Activated naive CD4-positive, alpha-beta T cell treated with anti-CD3 and anti-CD28 coated beads, Interleukin-2, amount 50 U/mL, for 24 hours (primary cell): Measurements from ENCODE around the gene ANP32E.
A peak's percentile ranks its signal among the peaks of the same experiment; 100 is the strongest.
"Not testable (repeated sequence)": the region's sequence is repeated elsewhere in the genome, so short reads cannot be mapped to it uniquely, and the experiment has no call there.

Experiments used
- H3K27ac Mint-ChIP-seq: one replicate; pipeline ENCODE4 v1.8.0; 2021; ENCODE audit warnings: mild to moderate bottlenecking, mixed read lengths
- H3K27me3 Mint-ChIP-seq: one replicate; pipeline ENCODE4 v1.8.0; 2021; ENCODE audit warnings: mixed read lengths
- H3K36me3 Mint-ChIP-seq: one replicate; pipeline ENCODE4 v1.8.0; 2021; ENCODE audit warnings: mixed read lengths
- H3K4me1 Mint-ChIP-seq: one replicate; pipeline ENCODE4 v1.8.0; 2021; ENCODE audit warnings: mixed read lengths
- H3K4me3 Mint-ChIP-seq: one replicate; pipeline ENCODE4 v1.8.0; 2021; ENCODE audit warnings: mild to moderate bottlenecking, mixed read lengths
- H3K9me3 Mint-ChIP-seq: one replicate; pipeline ENCODE4 v1.8.0; 2021; ENCODE audit warnings: mixed read lengths

The ANP32E gene

GRCh38 chr1:150261367-150261766 is 25.5 kb upstream of the ANP32E start:
- H3K4me3 Mint-ChIP-seq = no peak overlapping the region
- no peaks in the 10 kb centered on the region for H3K36me3 Mint-ChIP-seq
- no peak overlapping the region for H3K27ac Mint-ChIP-seq
- H3K4me1 Mint-ChIP-seq = peaks cover 4% of the 10 kb centered on the region
- H3K9me3 Mint-ChIP-seq = no peaks in the 10 kb centered on the region
- peaks cover 7% of the 10 kb centered on the region for H3K27me3 Mint-ChIP-seq

GRCh38 chr1:150259758-150260669 is 24.1 kb upstream of the ANP32E start:
- H3K27me3 Mint-ChIP-seq = peaks cover 10% of the 10 kb centered on the region
- H3K36me3 Mint-ChIP-seq = no peaks in the 10 kb centered on the region
- no peak overlapping the region for H3K4me3 Mint-ChIP-seq
- no peak overlapping the region for H3K27ac Mint-ChIP-seq
- peaks cover 16% of the 10 kb centered on the region for H3K4me1 Mint-ChIP-seq
- H3K9me3 Mint-ChIP-seq = no peaks in the 10 kb centered on the region

- Mint-ChIP-seq H3K36me3 (no peaks in the 10 kb centered on the region), H3K27me3 (peaks cover 10% of the 10 kb centered on the region), H3K4me1 (peaks cover 16% of the 10 kb centered on the region)
These were observed 23.3 kb upstream of the ANP32E start for GRCh38 chr1:150259217-150259616.

GRCh38 chr1:150257624-150258585 is 22.0 kb upstream of the ANP32E start, which contains the start of gene CA14:
Gene CA14 (plus strand): TSS chr1:150257774. CDS start chr1:150258129, 355 bp downstream.
- peaks cover 13% of the 10 kb centered on the region for H3K27me3 Mint-ChIP-seq
- peaks cover 16% of the 10 kb centered on the region for H3K4me1 Mint-ChIP-seq
- no peaks in the 10 kb centered on the region for H3K9me3 Mint-ChIP-seq
- H3K4me3 Mint-ChIP-seq = peak within 1 kb of the TSS; percentile 7
- no peak within 1 kb of the TSS for H3K27ac Mint-ChIP-seq
- H3K36me3 Mint-ChIP-seq = no peaks in the 10 kb centered on the region

More at GRCh38 chr1:150259217-150259616, 23.3 kb upstream of the ANP32E start:
- Mint-ChIP-seq H3K9me3 (no peaks in the 10 kb centered on the region), H3K4me3 (no peak overlapping the region), H3K27ac (no peak overlapping the region)

GRCh38 chr1:150256554-150257341 is 20.8 kb upstream of the ANP32E start:
- Mint-ChIP-seq H3K27ac (no peak overlapping the region), H3K4me1 (peaks cover 16% of the 10 kb centered on the region), H3K27me3 (peaks cover 13% of the 10 kb centered on the region), H3K4me3 (peak overlapping the region; percentile 7), H3K36me3 (no peaks in the 10 kb centered on the region), H3K9me3 (no peaks in the 10 kb centered on the region)

GRCh38 chr1:150256198-150256553 is 20.3 kb upstream of the ANP32E start:
- Mint-ChIP-seq H3K27me3 (peaks cover 13% of the 10 kb centered on the region), H3K36me3 (no peaks in the 10 kb centered on the region), H3K4me3 (peak overlapping the region; percentile 80), H3K9me3 (no peaks in the 10 kb centered on the region), H3K4me1 (peaks cover 16% of the 10 kb centered on the region), H3K27ac (no peak overlapping the region)

GRCh38 chr1:150249936-150250335 is 14.0 kb upstream of the ANP32E start:
- Mint-ChIP-seq H3K27ac (no peak overlapping the region), H3K9me3 (no peaks in the 10 kb centered on the region), H3K4me1 (no peaks in the 10 kb centered on the region), H3K36me3 (no peaks in the 10 kb centered on the region), H3K27me3 (peaks cover 3% of the 10 kb centered on the region), H3K4me3 (no peak overlapping the region)

- Mint-ChIP-seq H3K4me1 (no peaks in the 10 kb centered on the region), H3K9me3 (no peaks in the 10 kb centered on the region), H3K27me3 (no peaks in the 10 kb centered on the region), H3K36me3 (no peaks in the 10 kb centered on the region), H3K27ac (no peak overlapping the region), H3K4me3 (no peak overlapping the region)
These were observed 7.1 kb upstream of the ANP32E start for GRCh38 chr1:150243003-150243402.

- Mint-ChIP-seq H3K27ac (no peak overlapping the region), H3K9me3 (no peaks in the 10 kb centered on the region), H3K36me3 (no peaks in the 10 kb centered on the region), H3K27me3 (no peaks in the 10 kb centered on the region), H3K4me3 (peak overlapping the region; percentile 19), H3K4me1 (peaks cover 18% of the 10 kb centered on the region)
These were observed 1.8 kb upstream of the ANP32E start for GRCh38 chr1:150237746-150238145.

GRCh38 chr1:150237176-150237575 is 1.3 kb upstream of the ANP32E start:
- not testable (repeated sequence) for H3K9me3 Mint-ChIP-seq, H3K4me3 Mint-ChIP-seq

GRCh38 chr1:150236614-150237100 is 745 bp upstream of the ANP32E start:
- H3K9me3 Mint-ChIP-seq = no peaks in the 10 kb centered on the region
- H3K27me3 Mint-ChIP-seq = no peaks in the 10 kb centered on the region
- H3K4me3 Mint-ChIP-seq = no peak overlapping the region
- H3K27ac Mint-ChIP-seq = peak overlapping the region; percentile 48
- H3K4me1 Mint-ChIP-seq = peaks cover 18% of the 10 kb centered on the region
- no peaks in the 10 kb centered on the region for H3K36me3 Mint-ChIP-seq

More at GRCh38 chr1:150237176-150237575, 1.3 kb upstream of the ANP32E start:
- Mint-ChIP-seq H3K4me1 (peaks cover 18% of the 10 kb centered on the region), H3K27ac (peak overlapping the region; percentile 48)
- H3K27me3 Mint-ChIP-seq, H3K36me3 Mint-ChIP-seq: not testable (repeated sequence)

GRCh38 chr1:150235294-150235851 is 539 bp downstream of the ANP32E start:
- Mint-ChIP-seq H3K4me3 (no peak overlapping the region), H3K9me3 (no peaks in the 10 kb centered on the region), H3K27me3 (no peaks in the 10 kb centered on the region), H3K27ac (no peak overlapping the region), H3K4me1 (peaks cover 18% of the 10 kb centered on the region), H3K36me3 (peaks cover 1% of the 10 kb centered on the region)

- Mint-ChIP-seq H3K9me3 (no peaks in the 10 kb centered on the region), H3K36me3 (peaks cover 2% of the 10 kb centered on the region), H3K27ac (peak overlapping the region; percentile 95), H3K4me3 (no peak overlapping the region), H3K27me3 (no peaks in the 10 kb centered on the region), H3K4me1 (peaks cover 18% of the 10 kb centered on the region)
These were observed 1.2 kb downstream of the ANP32E start for GRCh38 chr1:150234566-150235293.

- Mint-ChIP-seq H3K4me3 (no peak overlapping the region), H3K4me1 (peaks cover 18% of the 10 kb centered on the region), H3K27ac (peak overlapping the region; percentile 95), H3K9me3 (no peaks in the 10 kb centered on the region), H3K36me3 (peaks cover 2% of the 10 kb centered on the region), H3K27me3 (no peaks in the 10 kb centered on the region)
These were observed 1.7 kb downstream of the ANP32E start for GRCh38 chr1:150234309-150234565.
